ENCODE data around the gene NTMT2.

DNA sequence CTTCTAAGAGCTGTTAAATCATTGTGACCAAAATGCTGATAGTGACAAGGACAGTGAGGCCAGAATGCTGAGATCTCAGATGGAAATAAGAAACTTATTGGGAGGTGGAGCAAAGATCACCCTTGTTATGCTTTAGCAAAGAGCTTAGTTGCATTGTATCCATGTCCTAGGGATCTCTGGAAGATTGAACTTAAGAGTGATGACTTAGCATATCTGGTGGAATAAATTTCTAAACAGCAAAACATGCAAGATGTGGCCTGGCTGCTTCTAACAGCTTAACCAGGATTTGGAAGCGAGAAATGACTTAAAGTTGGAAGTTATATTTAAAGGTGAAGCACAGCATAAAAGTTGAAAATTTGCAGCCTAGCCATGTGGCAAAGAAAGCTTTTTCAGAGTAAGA is 7.7 kb downstream of the NTMT2 start:
- TF ChIP-seq, protein P1, sequence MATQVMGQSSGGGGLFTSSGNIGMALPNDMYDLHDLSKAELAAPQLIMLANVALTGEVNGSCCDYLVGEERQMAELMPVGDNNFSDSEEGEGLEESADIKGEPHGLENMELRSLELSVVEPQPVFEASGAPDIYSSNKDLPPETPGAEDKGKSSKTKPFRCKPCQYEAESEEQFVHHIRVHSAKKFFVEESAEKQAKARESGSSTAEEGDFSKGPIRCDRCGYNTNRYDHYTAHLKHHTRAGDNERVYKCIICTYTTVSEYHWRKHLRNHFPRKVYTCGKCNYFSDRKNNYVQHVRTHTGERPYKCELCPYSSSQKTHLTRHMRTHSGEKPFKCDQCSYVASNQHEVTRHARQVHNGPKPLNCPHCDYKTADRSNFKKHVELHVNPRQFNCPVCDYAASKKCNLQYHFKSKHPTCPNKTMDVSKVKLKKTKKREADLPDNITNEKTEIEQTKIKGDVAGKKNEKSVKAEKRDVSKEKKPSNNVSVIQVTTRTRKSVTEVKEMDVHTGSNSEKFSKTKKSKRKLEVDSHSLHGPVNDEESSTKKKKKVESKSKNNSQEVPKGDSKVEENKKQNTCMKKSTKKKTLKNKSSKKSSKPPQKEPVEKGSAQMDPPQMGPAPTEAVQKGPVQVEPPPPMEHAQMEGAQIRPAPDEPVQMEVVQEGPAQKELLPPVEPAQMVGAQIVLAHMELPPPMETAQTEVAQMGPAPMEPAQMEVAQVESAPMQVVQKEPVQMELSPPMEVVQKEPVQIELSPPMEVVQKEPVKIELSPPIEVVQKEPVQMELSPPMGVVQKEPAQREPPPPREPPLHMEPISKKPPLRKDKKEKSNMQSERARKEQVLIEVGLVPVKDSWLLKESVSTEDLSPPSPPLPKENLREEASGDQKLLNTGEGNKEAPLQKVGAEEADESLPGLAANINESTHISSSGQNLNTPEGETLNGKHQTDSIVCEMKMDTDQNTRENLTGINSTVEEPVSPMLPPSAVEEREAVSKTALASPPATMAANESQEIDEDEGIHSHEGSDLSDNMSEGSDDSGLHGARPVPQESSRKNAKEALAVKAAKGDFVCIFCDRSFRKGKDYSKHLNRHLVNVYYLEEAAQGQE (IDR thresholded peaks at IDR 0.05; ENCODE audit: low read depth) = no peak
- TF ChIP-seq CEBPB (IDR thresholded peaks at IDR 0.05) = no peak
- TF ChIP-seq TAF1 (IDR thresholded peaks at IDR 0.05; ENCODE audit: low read depth) = no peak
- no peak for TF ChIP-seq EP300 (IDR thresholded peaks at IDR 0.05; ENCODE audit: borderline replicate concordance)
- TF ChIP-seq RAD21 (IDR thresholded peaks at IDR 0.05; ENCODE audit: low read depth) = no peak
- TF ChIP-seq USF1 (IDR thresholded peaks at IDR 0.05) = no peak
- TF ChIP-seq MAX (IDR thresholded peaks at IDR 0.05) = no peak
- no peak for TF ChIP-seq YY1 (IDR thresholded peaks at IDR 0.05; ENCODE audit: low read depth)
- TF ChIP-seq TEAD4 (IDR thresholded peaks at IDR 0.05) = no peak
- no peak for TF ChIP-seq EGR1 (IDR thresholded peaks at IDR 0.05)
- no peak for TF ChIP-seq ZBTB7A (IDR thresholded peaks at IDR 0.05; ENCODE audit: low read depth)
- no peak for TF ChIP-seq FOXM1 (IDR thresholded peaks at IDR 0.05; ENCODE audit: borderline replicate concordance, low read depth)
- TF ChIP-seq TCF12 (IDR thresholded peaks at IDR 0.05; ENCODE audit: low read depth) = no peak
- TF ChIP-seq CREB1 (IDR thresholded peaks at IDR 0.05; ENCODE audit: low read depth) = no peak
